Astrocyte (in vitro differentiated cells and primary cell): Measurements from ENCODE around the gene GPATCH2. TPM values are rescaled to one million over a fixed set of nuclear protein-coding genes. Genes with fewer than 3 reads are reported as not detected.

Experiments
- DNase-seq: peaks from one replicate; pipeline ENCODE4 v3.0.0-alpha.2; 2010; ENCODE audit warnings: low read depth
- FAIRE-seq: peaks from 2 replicates; lab custom pipeline; 2011; peaks lifted over from hg19 to GRCh38; lab: Jason Lieb, UNC
- H2AFZ ChIP-seq: 2 replicates; pipeline ENCODE4 v1.6.0; 2012; ENCODE audit warnings: low read depth, low read length, inconsistent platforms
- H3K27ac ChIP-seq: 2 replicates; pipeline ENCODE4 v1.5.1; 2011; ENCODE audit warnings: low read depth, low read length, inconsistent platforms
- H3K27me3 ChIP-seq: 2 replicates; pipeline ENCODE4 v1.6.0; 2011; ENCODE audit warnings: low read length, inconsistent platforms; ENCODE audit not compliant: insufficient read depth
- H3K36me3 ChIP-seq: 2 replicates; pipeline ENCODE4 v1.5.1; 2011; ENCODE audit warnings: low read length, inconsistent platforms; ENCODE audit not compliant: insufficient read depth
- H3K4me1 ChIP-seq: 2 replicates; pipeline ENCODE4 v1.5.1; 2011; ENCODE audit warnings: low read length, inconsistent platforms; ENCODE audit not compliant: insufficient read depth
- H3K4me2 ChIP-seq: 2 replicates; pipeline ENCODE4 v1.6.0; 2012; ENCODE audit warnings: low read length, inconsistent platforms
- H3K4me3 ChIP-seq: 2 replicates; pipeline ENCODE4 v1.5.1; 2011; ENCODE audit warnings: low read depth, mild to moderate bottlenecking, low read length, inconsistent platforms; ENCODE audit not compliant: insufficient read depth
- H3K79me2 ChIP-seq: 2 replicates; pipeline ENCODE4 v1.6.0; 2012; ENCODE audit warnings: mild to moderate bottlenecking, low read length, inconsistent platforms; ENCODE audit not compliant: insufficient read depth
- H3K9ac ChIP-seq: 2 replicates; pipeline ENCODE4 v1.6.0; 2012; ENCODE audit warnings: mild to moderate bottlenecking, low read length, inconsistent platforms
- H3K9me3 ChIP-seq: 2 replicates; pipeline ENCODE4 v1.5.1; 2012; ENCODE audit warnings: low read depth, mild to moderate bottlenecking, low read length, inconsistent platforms; ENCODE audit not compliant: insufficient read depth
- H4K20me1 ChIP-seq: 2 replicates; pipeline ENCODE4 v1.6.0; 2012; ENCODE audit warnings: low read length, inconsistent platforms; ENCODE audit not compliant: insufficient read depth
- H3K27ac Mint-ChIP-seq: one replicate; pipeline ENCODE4 v1.8.0; 2021; ENCODE audit warnings: mild to moderate bottlenecking, mixed read lengths; ENCODE audit not compliant: unreplicated experiment
- H3K27me3 Mint-ChIP-seq: one replicate; pipeline ENCODE4 v1.8.0; 2021; ENCODE audit warnings: low read depth, mixed read lengths; ENCODE audit not compliant: unreplicated experiment
- H3K36me3 Mint-ChIP-seq: one replicate; pipeline ENCODE4 v1.8.0; 2021; ENCODE audit warnings: low read depth, mixed read lengths; ENCODE audit not compliant: unreplicated experiment
- H3K4me1 Mint-ChIP-seq: one replicate; pipeline ENCODE4 v1.8.0; 2021; ENCODE audit warnings: low read depth, mixed read lengths; ENCODE audit not compliant: unreplicated experiment
- H3K4me3 Mint-ChIP-seq: one replicate; pipeline ENCODE4 v1.8.0; 2021; ENCODE audit warnings: mild to moderate bottlenecking, moderate library complexity, mixed read lengths; ENCODE audit not compliant: unreplicated experiment
- H3K9me3 Mint-ChIP-seq: one replicate; pipeline ENCODE4 v1.8.0; 2021; ENCODE audit warnings: mild to moderate bottlenecking, mixed read lengths; ENCODE audit not compliant: unreplicated experiment
- EZH2 ChIP-seq: IDR thresholded peaks from 2 replicates; pipeline ENCODE4 v1.6.1; 2012; ENCODE audit warnings: mild to moderate bottlenecking, low read length, inconsistent platforms; ENCODE audit not compliant: insufficient read depth
- total RNA-seq: library from RNA; stranded (reverse); gene quantifications from 2 replicates; pipeline ENCODE4 v1.2.1, GENCODE V29; 2021
- TF ChIP-seq, protein P1 (sequence below): IDR thresholded peaks from 2 replicates; pipeline ENCODE4 v1.5.1; 2011; ENCODE audit warnings: low read depth, mild to moderate bottlenecking, inconsistent platforms, low read length, moderate library complexity; ENCODE audit not compliant: insufficient read depth

The GPATCH2 gene
- total RNA-seq, 1 donor from 2014 or later, result 14.1 TPM

DNA sequence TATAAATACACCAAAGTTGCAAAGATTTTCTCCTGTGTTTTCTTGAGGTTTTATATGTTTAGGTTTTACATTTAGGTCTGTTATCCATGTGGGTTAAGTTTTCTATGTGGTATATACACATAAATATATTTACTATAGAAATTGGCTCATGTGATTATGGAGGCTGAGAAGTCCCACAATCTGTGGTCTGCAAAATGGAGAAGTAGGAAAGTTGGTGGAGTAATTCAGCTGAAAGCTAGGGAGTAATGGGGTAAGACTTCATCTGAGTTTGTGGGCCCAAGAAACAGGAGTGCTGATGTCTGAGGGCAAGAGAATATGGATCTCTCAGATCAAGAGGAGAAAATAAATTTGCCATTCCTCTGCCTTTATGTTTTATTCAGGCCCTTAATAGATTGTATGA, 146.0 kb downstream of the GPATCH2 start:
- Histone ChIP-seq H3K4me3 (no peak overlapping the region), H3K27ac (no peak overlapping the region), H4K20me1 (peaks cover 3% of the 10 kb centered on the region), H3K4me2 (no peak overlapping the region), H3K4me1 (no peaks in the 10 kb centered on the region), H3K9me3 (no peaks in the 10 kb centered on the region), H3K27me3 (no peaks in the 10 kb centered on the region), H2AFZ (no peak overlapping the region), H3K9ac (no peak overlapping the region), H3K79me2 (no peaks in the 10 kb centered on the region), H3K36me3 (no peaks in the 10 kb centered on the region)
- H3K27ac Mint-ChIP-seq, result no peak overlapping the region
- no peak for TF ChIP-seq EZH2
- TF ChIP-seq, protein P1, sequence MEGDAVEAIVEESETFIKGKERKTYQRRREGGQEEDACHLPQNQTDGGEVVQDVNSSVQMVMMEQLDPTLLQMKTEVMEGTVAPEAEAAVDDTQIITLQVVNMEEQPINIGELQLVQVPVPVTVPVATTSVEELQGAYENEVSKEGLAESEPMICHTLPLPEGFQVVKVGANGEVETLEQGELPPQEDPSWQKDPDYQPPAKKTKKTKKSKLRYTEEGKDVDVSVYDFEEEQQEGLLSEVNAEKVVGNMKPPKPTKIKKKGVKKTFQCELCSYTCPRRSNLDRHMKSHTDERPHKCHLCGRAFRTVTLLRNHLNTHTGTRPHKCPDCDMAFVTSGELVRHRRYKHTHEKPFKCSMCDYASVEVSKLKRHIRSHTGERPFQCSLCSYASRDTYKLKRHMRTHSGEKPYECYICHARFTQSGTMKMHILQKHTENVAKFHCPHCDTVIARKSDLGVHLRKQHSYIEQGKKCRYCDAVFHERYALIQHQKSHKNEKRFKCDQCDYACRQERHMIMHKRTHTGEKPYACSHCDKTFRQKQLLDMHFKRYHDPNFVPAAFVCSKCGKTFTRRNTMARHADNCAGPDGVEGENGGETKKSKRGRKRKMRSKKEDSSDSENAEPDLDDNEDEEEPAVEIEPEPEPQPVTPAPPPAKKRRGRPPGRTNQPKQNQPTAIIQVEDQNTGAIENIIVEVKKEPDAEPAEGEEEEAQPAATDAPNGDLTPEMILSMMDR, result no peak
- no peak for DNase-seq
- H3K9me3 Mint-ChIP-seq, result no peaks in the 10 kb centered on the region
- peaks cover 2% of the 10 kb centered on the region for H3K36me3 Mint-ChIP-seq
- H3K4me3 Mint-ChIP-seq, result no peak overlapping the region
- FAIRE-seq, result no peak
- no peaks in the 10 kb centered on the region for H3K27me3 Mint-ChIP-seq
- H3K4me1 Mint-ChIP-seq, result peaks cover 9% of the 10 kb centered on the region

DNA sequence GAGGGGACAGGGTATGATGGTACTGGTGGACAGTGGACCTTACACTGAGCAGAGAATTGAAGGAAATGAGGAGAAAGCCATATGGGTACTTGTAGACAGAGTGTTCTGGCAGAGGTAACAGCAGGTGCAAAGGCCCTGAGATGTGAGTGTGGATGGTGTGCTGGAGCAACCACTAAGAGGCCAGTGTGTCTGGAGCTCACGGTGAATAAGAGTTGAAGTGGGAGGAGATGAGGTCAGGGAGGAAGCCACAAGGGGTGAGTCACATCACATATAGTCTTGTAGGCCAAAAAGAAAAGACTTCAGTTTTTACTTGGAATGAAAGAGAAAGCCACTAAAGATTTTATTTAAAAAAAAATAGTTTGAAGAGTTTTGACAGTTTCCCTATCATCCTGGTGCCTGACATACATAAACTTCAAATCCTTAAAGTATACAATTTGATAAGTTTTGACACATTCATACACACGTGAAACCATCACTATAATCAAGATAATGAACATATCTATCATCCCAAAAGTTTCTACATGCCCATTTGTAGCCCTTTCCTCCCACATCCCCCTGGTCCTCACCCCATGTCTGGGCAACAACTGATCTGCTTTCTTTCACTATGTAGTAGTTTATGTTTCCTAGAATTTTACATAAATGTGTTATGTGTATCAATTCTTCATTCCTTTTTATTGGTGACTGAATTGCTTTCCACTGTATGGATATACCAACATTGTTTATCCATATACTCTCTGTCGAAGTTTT, 148.4 kb downstream of the GPATCH2 start:
- H3K4me1 ChIP-seq, result no peaks in the 10 kb centered on the region
- H3K79me2 ChIP-seq, result no peaks in the 10 kb centered on the region
- no peak overlapping the region for H3K4me3 ChIP-seq
- H3K27ac ChIP-seq, result no peak overlapping the region
- peaks cover 9% of the 10 kb centered on the region for H3K4me1 Mint-ChIP-seq
- H4K20me1 ChIP-seq, result peaks cover 3% of the 10 kb centered on the region
- H3K9ac ChIP-seq, result no peak overlapping the region
- no peak overlapping the region for H2AFZ ChIP-seq
- peaks cover 4% of the 10 kb centered on the region for H3K36me3 Mint-ChIP-seq
- no peaks in the 10 kb centered on the region for H3K36me3 ChIP-seq
- FAIRE-seq (peak; percentile 56), DNase-seq (peak; percentile 97)
- TF ChIP-seq EZH2, result no peak
- TF ChIP-seq, protein P1, result no peak
- no peak overlapping the region for H3K4me2 ChIP-seq
- no peaks in the 10 kb centered on the region for H3K9me3 Mint-ChIP-seq
- no peaks in the 10 kb centered on the region for H3K9me3 ChIP-seq
- no peak overlapping the region for H3K4me3 Mint-ChIP-seq
- no peak overlapping the region for H3K27ac Mint-ChIP-seq
- H3K27me3 ChIP-seq, result no peaks in the 10 kb centered on the region
- no peaks in the 10 kb centered on the region for H3K27me3 Mint-ChIP-seq

DNA sequence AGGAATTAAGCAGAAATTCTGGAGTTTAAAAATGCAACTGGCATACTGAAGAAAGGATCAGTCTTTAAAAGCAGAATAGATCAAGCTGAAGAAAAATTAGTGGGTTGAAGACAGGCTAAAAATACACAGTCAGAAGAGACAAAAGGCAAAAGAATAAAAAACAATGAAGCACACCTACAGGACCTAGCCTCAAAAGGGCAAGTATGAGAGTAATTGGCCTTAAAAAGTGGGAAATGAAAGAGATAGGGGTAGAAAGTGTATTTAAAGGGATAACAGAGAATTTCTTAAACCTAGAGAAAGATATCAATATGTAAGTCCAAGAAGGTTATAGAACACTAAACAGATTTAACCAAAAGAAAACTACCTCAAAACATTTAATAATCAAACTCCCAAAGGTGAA, 152.4 kb downstream of the GPATCH2 start:
- H3K27ac Mint-ChIP-seq, result no peak overlapping the region
- H3K9me3 Mint-ChIP-seq, result no peaks in the 10 kb centered on the region
- Histone ChIP-seq H3K36me3 (no peaks in the 10 kb centered on the region), H3K27me3 (no peaks in the 10 kb centered on the region), H4K20me1 (peaks cover 3% of the 10 kb centered on the region), H3K9ac (no peak overlapping the region), H3K4me1 (no peaks in the 10 kb centered on the region), H3K27ac (no peak overlapping the region), H3K79me2 (no peaks in the 10 kb centered on the region), H3K4me2 (no peak overlapping the region), H3K9me3 (no peaks in the 10 kb centered on the region), H3K4me3 (no peak overlapping the region), H2AFZ (no peak overlapping the region)
- no peak overlapping the region for H3K4me3 Mint-ChIP-seq
- DNase-seq (no peak), FAIRE-seq (no peak)
- peaks cover 7% of the 10 kb centered on the region for H3K36me3 Mint-ChIP-seq
- no peaks in the 10 kb centered on the region for H3K27me3 Mint-ChIP-seq
- no peak for TF ChIP-seq EZH2
- TF ChIP-seq, protein P1, result no peak
- peaks cover 12% of the 10 kb centered on the region for H3K4me1 Mint-ChIP-seq
